ENCODE results near the gene HTATSF1.

HTATSF1 gene

GRCh38 chrX:136523770-136524169, 26.4 kb downstream of the HTATSF1 start:
- CTCF ChIA-PET, result no interaction called here
- POLR2A ChIA-PET, result no interaction called here
- TF ChIP-seq CTCF (IDR thresholded peaks at IDR 0.05; ENCODE audit: control extremely low read depth, extremely low read depth, low read depth, missing control alignments), result no peak
- no peak for DNase-seq (ENCODE audit: extremely low spot score)

GRCh38 chrX:136525738-136526606, 28.6 kb downstream of the HTATSF1 start:
- POLR2A ChIA-PET, result no interaction called here
- CTCF ChIA-PET, result no interaction called here
- no peak for TF ChIP-seq CTCF (IDR thresholded peaks at IDR 0.05; ENCODE audit: control extremely low read depth, extremely low read depth, low read depth, missing control alignments)
- no peak for DNase-seq (ENCODE audit: extremely low spot score)

- TF ChIP-seq CTCF (IDR thresholded peaks at IDR 0.05; ENCODE audit: control extremely low read depth, extremely low read depth, low read depth, missing control alignments), result no peak
- ChIA-PET CTCF (no interaction called here), POLR2A (no interaction called here)
- DNase-seq (ENCODE audit: extremely low spot score), result no peak
These were observed 31.4 kb downstream of the HTATSF1 start for GRCh38 chrX:136528645-136529315.

GRCh38 chrX:136529795-136530194, 32.4 kb downstream of the HTATSF1 start:
- POLR2A ChIA-PET, result no interaction called here
- no peak for TF ChIP-seq CTCF (IDR thresholded peaks at IDR 0.05; ENCODE audit: control extremely low read depth, extremely low read depth, low read depth, missing control alignments)
- DNase-seq (ENCODE audit: extremely low spot score), result no peak
- CTCF ChIA-PET, result no interaction called here

GRCh38 chrX:136531951-136532350, 34.6 kb downstream of the HTATSF1 start, which contains the start of gene VGLL1:
Gene VGLL1, plus strand, starts transcription at chrX:136532215. Its CDS starts 3,806 bp downstream, at chrX:136536021.
- no peak for DNase-seq (ENCODE audit: extremely low spot score)
- ChIA-PET CTCF (no interaction called here), POLR2A (no interaction called here)
- no peak for TF ChIP-seq CTCF (IDR thresholded peaks at IDR 0.05; ENCODE audit: control extremely low read depth, extremely low read depth, low read depth, missing control alignments)

- ChIA-PET POLR2A (no interaction called here), CTCF (interaction anchor here (1.2 kb wide), 1 partner anchor 22 kb away, joined by 3 read pairs; no protein-coding TSS in a partner anchor)
- DNase-seq (ENCODE audit: extremely low spot score), result no peak
- TF ChIP-seq CTCF (IDR thresholded peaks at IDR 0.05; ENCODE audit: control extremely low read depth, extremely low read depth, low read depth, missing control alignments), result no peak
These were observed 36.7 kb downstream of the HTATSF1 start for GRCh38 chrX:136534131-136534530.
